Left ventricle myocardium inferior (tissue), 1 donor: Measurements from ENCODE around the gene CFAP97. TPM values are rescaled to one million over a fixed set of nuclear protein-coding genes. Genes with fewer than 3 reads are reported as not detected.

Source experiments
- DNase-seq: peaks from one replicate; pipeline ENCODE4 v3.0.0-alpha.2; 2020
- H3K27ac ChIP-seq: fragments of 200-600 bp; replicated peaks from 2 replicates; pipeline ENCODE4 v1.8.0; 2021
- H3K27me3 ChIP-seq: fragments of 200-600 bp; 2 replicates; pipeline ENCODE4 v1.8.0; 2021; ENCODE audit warnings: low read depth
- H3K36me3 ChIP-seq: fragments of 200-600 bp; 2 replicates; pipeline ENCODE4 v1.8.0; 2021
- H3K4me1 ChIP-seq: fragments of 200-600 bp; 2 replicates; pipeline ENCODE4 v1.8.0; 2021
- H3K4me3 ChIP-seq: fragments of 200-600 bp; 2 replicates; pipeline ENCODE4 v1.8.0; 2021; ENCODE audit warnings: mild to moderate bottlenecking, moderate library complexity
- H3K9me3 ChIP-seq: fragments of 200-600 bp; replicated peaks from 2 replicates; pipeline ENCODE4 v1.8.0; 2021
- intact Hi-C: fragments of 100-400 bp; cut with micrococcal nuclease; formaldehyde crosslinking; loops from one replicate; pipeline ENCODE4 v1.11.0; 2022
- total RNA-seq: library from RNA; stranded (reverse); fragmentation: NEBNext Ultra II Directional; extraction: Animal tissue kit (Norgen Biotek cat#: 25700); gene quantifications from one replicate; pipeline ENCODE4 v1.2.1, GENCODE V29; 2021
- TF ChIP-seq, protein P1 (sequence below): fragments of 200-600 bp; IDR thresholded peaks from 2 replicates; pipeline ENCODE4 v1.8.0; 2021; ENCODE audit warnings: antibody characterized with exemption, mild to moderate bottlenecking, borderline replicate concordance
- donor health status: DM: no; HTN: yes; CAD: no; lungs with severe emphysema.

The CFAP97 gene
- total RNA-seq, 1 donor from 2014 or later = 11.7 TPM

DNA sequence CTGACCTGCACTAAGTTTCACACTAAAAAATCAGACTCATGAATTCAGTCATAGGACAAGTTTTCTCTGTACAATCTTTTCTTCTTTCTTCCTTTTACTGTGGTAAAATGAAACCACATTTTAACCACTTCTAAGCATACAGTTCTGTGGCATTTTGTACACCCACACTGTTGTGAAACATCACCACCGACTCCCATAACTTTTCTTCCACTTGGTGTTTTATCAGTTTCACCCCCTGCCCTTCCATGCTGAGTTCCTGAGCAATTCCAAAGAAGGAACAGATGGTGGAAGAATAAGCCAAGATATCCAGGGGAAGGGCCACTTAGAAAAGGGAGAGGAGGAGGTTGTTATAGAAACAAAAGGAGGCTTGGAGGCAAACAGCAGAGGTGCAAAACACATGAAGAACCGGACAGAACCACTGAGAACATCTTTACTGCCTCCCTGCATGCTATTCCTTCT is 38.2 kb downstream of the CFAP97 start:
- no peak overlapping the region for H3K27ac ChIP-seq
- H3K4me1 ChIP-seq = peaks cover 7% of the 10 kb centered on the region
- no peak for DNase-seq
- no peak overlapping the region for H3K4me3 ChIP-seq
- H3K9me3 ChIP-seq = no peaks in the 10 kb centered on the region
- H3K36me3 ChIP-seq = peaks cover 46% of the 10 kb centered on the region
- TF ChIP-seq, protein P1, sequence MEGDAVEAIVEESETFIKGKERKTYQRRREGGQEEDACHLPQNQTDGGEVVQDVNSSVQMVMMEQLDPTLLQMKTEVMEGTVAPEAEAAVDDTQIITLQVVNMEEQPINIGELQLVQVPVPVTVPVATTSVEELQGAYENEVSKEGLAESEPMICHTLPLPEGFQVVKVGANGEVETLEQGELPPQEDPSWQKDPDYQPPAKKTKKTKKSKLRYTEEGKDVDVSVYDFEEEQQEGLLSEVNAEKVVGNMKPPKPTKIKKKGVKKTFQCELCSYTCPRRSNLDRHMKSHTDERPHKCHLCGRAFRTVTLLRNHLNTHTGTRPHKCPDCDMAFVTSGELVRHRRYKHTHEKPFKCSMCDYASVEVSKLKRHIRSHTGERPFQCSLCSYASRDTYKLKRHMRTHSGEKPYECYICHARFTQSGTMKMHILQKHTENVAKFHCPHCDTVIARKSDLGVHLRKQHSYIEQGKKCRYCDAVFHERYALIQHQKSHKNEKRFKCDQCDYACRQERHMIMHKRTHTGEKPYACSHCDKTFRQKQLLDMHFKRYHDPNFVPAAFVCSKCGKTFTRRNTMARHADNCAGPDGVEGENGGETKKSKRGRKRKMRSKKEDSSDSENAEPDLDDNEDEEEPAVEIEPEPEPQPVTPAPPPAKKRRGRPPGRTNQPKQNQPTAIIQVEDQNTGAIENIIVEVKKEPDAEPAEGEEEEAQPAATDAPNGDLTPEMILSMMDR = no peak
- no peaks in the 10 kb centered on the region for H3K27me3 ChIP-seq
- intact Hi-C loops = no loop called here

DNA sequence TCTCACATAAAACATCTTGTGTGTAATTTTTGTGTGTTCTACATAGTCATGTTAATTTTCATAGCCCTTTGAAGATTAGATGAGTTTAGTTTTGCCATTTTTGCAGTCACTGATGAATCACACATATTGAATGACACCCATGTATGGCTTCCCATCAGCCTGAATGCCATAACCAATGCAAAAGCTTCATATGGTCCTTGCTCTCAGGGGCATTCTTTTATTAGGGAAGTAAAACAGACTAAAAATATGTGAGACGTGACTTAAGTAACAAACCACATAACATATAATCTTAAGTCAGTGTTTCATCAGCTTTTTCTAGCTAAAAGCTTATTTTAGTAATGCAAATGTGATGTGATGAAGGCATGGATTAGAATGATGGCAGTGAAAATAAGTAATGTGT is 52.5 kb downstream of the CFAP97 start:
- Histone ChIP-seq H3K4me3 (no peak overlapping the region), H3K27ac (no peak overlapping the region), H3K9me3 (no peaks in the 10 kb centered on the region), H3K4me1 (peaks cover 11% of the 10 kb centered on the region), H3K27me3 (no peaks in the 10 kb centered on the region), H3K36me3 (peaks cover 20% of the 10 kb centered on the region)
- intact Hi-C loops = no loop called here
- TF ChIP-seq, protein P1 = no peak
- DNase-seq = no peak

DNA sequence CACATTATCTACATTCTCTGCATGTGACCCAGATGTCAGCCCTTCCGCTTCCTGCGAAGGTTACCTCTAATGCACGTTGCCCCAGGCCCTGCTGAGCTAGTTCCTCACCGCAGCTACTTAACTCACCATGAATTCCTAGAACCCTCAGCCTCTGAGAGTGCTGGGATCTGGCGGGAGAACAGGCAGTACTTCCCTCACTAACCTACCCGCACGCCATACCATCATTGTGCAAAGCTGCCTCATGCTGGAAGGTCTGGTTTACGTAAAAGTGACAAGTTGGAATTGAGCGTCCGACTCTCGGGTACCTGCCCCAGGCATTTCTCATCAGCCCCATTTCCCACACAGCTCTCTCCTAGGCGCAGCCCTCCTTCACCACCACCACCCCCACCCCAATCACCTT is 54.4 kb downstream of the CFAP97 start:
- Histone ChIP-seq H3K27ac (peak overlapping the region; percentile 58), H3K27me3 (no peaks in the 10 kb centered on the region), H3K9me3 (no peaks in the 10 kb centered on the region), H3K4me1 (peaks cover 24% of the 10 kb centered on the region), H3K4me3 (no peak overlapping the region), H3K36me3 (peaks cover 34% of the 10 kb centered on the region)
- intact Hi-C loops = no loop called here
- DNase-seq = no peak
- TF ChIP-seq, protein P1 = no peak

DNA sequence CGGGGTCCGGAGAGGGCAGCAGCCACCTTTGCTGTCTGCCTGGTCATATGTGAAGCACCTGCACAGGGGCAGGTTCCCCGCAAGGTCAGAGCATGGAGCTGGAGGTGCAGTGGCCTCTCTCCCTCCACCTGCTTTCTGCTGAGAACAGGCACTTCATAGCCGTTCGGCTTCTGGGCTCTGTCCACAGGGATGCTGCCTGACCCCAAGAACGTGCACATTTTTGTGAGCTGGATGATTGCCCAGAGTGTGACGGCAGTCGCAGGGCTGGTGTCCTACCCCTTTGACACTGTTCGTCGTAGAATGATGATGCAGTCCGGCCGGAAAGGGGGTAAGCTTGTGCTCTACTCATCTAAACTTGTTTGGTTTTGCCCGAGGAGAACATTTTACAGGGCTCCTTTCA is 58.2 kb downstream of the CFAP97 start:
- Histone ChIP-seq H3K4me1 (peaks cover 53% of the 10 kb centered on the region), H3K4me3 (peak overlapping the region; percentile 75), H3K27me3 (no peaks in the 10 kb centered on the region), H3K27ac (peak overlapping the region; percentile 95), H3K36me3 (peaks cover 38% of the 10 kb centered on the region), H3K9me3 (no peaks in the 10 kb centered on the region)
- DNase-seq = peak; percentile 73
- intact Hi-C loops = no loop called here
- TF ChIP-seq, protein P1 = no peak

DNA sequence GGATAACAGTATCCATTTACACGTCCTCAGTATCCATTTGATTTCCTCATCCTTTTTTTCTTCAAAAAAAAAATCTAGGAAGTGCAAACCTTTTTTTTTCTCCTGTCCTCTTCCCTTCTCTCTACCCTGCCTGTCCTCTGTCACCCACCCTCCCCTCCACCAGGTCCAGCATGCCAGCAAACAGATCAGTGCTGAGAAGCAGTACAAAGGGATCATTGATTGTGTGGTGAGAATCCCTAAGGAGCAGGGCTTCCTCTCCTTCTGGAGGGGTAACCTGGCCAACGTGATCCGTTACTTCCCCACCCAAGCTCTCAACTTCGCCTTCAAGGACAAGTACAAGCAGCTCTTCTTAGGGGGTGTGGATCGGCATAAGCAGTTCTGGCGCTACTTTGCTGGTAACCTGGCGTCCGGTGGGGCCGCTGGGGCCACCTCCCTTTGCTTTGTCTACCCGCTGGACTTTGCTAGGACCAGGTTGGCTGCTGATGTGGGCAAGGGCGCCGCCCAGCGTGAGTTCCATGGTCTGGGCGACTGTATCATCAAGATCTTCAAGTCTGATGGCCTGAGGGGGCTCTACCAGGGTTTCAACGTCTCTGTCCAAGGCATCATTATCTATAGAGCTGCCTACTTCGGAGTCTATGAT is 59.1 kb downstream of the CFAP97 start:
- H3K4me3 ChIP-seq = peak overlapping the region; percentile 75
- H3K27ac ChIP-seq = peak overlapping the region; percentile 95
- TF ChIP-seq, protein P1 = no peak
- H3K4me1 ChIP-seq = peaks cover 57% of the 10 kb centered on the region
- H3K9me3 ChIP-seq = no peaks in the 10 kb centered on the region
- no peak for DNase-seq
- no peaks in the 10 kb centered on the region for H3K27me3 ChIP-seq
- H3K36me3 ChIP-seq = peaks cover 38% of the 10 kb centered on the region
- intact Hi-C loops = no loop called here
